SK-N-SH treated with all-trans-retinoic acid at 6 μM for 48 hours (cell line): Measurements from ENCODE around the gene TEKTIP1.
"Not testable (repeated sequence)": the region's sequence is repeated elsewhere in the genome, so short reads cannot be mapped to it uniquely, and the experiment has no call there.

Experiments used
- ATAC-seq: fragments of 200-7000 bp; cut with Tn5 transposase; 3 replicates; pipeline ENCODE4 v1.9.1; 2020; ENCODE audit warnings: mild to moderate bottlenecking, moderate library complexity
- CSDC2 ChIP-seq: fragments of 250-450 bp; sonication (Bioruptor Pico); IDR thresholded peaks from 2 replicates; pipeline ENCODE4 v1.5.0; 2020; ENCODE audit warnings: mild to moderate bottlenecking, moderate library complexity
- GLIS3 ChIP-seq: fragments of 250-450 bp; sonication (Bioruptor Pico); IDR thresholded peaks from 2 replicates; pipeline ENCODE4 v1.5.0; 2020; ENCODE audit warnings: mild to moderate bottlenecking, moderate library complexity
- ISL1 ChIP-seq: fragments of 250-450 bp; sonication (Bioruptor Pico); IDR thresholded peaks from 2 replicates; pipeline ENCODE4 v2.1.2; 2022; ENCODE audit warnings: mild to moderate bottlenecking, moderate library complexity
- OSR1 ChIP-seq: fragments of 250-450 bp; sonication (Bioruptor Pico); IDR thresholded peaks from 2 replicates; pipeline ENCODE4 v1.8.0; 2022; ENCODE audit warnings: moderate library complexity, mild to moderate bottlenecking, inconsistent platforms
- PPARA ChIP-seq: fragments of 250-450 bp; sonication (Bioruptor Pico); IDR thresholded peaks from 2 replicates; pipeline ENCODE4 v1.5.0; 2020; ENCODE audit warnings: mild to moderate bottlenecking, borderline replicate concordance
- SNAI2 ChIP-seq: fragments of 250-450 bp; sonication (Bioruptor Pico); IDR thresholded peaks from 2 replicates; pipeline ENCODE4 v1.5.0; 2020; ENCODE audit warnings: mild to moderate bottlenecking, moderate library complexity
- TCF4 ChIP-seq: fragments of 250-450 bp; sonication (Bioruptor Pico); IDR thresholded peaks from 2 replicates; pipeline ENCODE4 v1.8.0; 2021; ENCODE audit warnings: mild to moderate bottlenecking, moderate library complexity, borderline replicate concordance
- TOX ChIP-seq: fragments of 250-450 bp; sonication (Bioruptor Pico); IDR thresholded peaks from 2 replicates; pipeline ENCODE4 v1.8.0; 2021; ENCODE audit warnings: mild to moderate bottlenecking, moderate library complexity, borderline replicate concordance
- ZC3H10 ChIP-seq: fragments of 250-450 bp; sonication (Bioruptor Pico); IDR thresholded peaks from 2 replicates; pipeline ENCODE4 v1.5.1; 2021; ENCODE audit warnings: mild to moderate bottlenecking, moderate library complexity
- ZFP30 ChIP-seq: fragments of 450-650 bp; formaldehyde crosslinking; IDR thresholded peaks from 2 replicates; pipeline ENCODE4 v1.5.0; 2022; ENCODE audit warnings: mild to moderate bottlenecking, moderate library complexity
- ZNF565 ChIP-seq: fragments of 450-650 bp; formaldehyde crosslinking; conservative IDR thresholded peaks from 2 replicates; pipeline ENCODE4 v1.5.0; 2020; ENCODE audit warnings: low read depth, mild to moderate bottlenecking, moderate library complexity
- ZNF70 ChIP-seq: fragments of 450-650 bp; formaldehyde crosslinking; IDR thresholded peaks from 2 replicates; pipeline ENCODE4 v1.5.0; 2020; ENCODE audit warnings: mild to moderate bottlenecking, moderate library complexity
- ZNF8 ChIP-seq: fragments of 450-650 bp; formaldehyde crosslinking; IDR thresholded peaks from 2 replicates; pipeline ENCODE4 v1.5.0; 2020; ENCODE audit warnings: mild to moderate bottlenecking, moderate library complexity
- TF ChIP-seq, protein P1 (sequence below): fragments of 250-450 bp; sonication (Bioruptor Pico); IDR thresholded peaks from 2 replicates; pipeline ENCODE4 v1.8.0; 2020; ENCODE audit warnings: mild to moderate bottlenecking, moderate library complexity, borderline replicate concordance
- TF ChIP-seq, protein P2 (sequence below): fragments of 250-450 bp; sonication (Bioruptor Pico); IDR thresholded peaks from 2 replicates; pipeline ENCODE4 v1.8.0; 2021; ENCODE audit warnings: low read depth, mild to moderate bottlenecking, moderate library complexity, borderline replicate concordance

Gene TEKTIP1

DNA sequence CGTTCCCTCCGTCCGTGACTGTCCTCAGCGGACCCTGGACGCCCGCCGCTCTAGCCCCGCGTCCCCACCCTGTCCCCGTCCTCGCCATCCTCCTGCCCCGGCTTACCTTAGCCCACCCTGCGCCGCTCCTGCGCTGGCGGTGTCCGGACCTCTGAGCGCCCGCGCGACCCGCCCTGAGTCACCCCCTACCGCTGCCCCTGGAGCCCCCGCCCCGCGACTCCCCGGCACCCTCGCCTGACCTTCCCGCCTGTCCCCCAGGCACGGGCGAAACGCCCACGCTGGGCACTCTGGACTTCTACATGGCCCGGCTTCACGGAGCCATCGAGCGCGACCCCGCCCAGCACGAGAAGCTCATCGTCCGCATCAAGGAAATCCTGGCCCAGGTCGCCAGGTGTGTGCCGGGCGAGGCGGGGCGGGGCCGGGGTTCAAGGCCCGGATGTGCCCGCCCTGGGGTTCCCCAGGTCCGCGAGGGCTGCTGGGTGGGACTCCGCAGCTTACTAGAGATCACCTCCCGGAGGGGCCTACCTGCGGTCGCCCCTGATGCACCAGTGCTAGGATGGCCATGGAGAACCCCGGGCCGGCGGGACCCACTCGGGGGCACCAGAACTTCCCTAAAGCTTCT is 38.9 kb downstream of the TEKTIP1 start:
- ATAC-seq: no peak

DNA sequence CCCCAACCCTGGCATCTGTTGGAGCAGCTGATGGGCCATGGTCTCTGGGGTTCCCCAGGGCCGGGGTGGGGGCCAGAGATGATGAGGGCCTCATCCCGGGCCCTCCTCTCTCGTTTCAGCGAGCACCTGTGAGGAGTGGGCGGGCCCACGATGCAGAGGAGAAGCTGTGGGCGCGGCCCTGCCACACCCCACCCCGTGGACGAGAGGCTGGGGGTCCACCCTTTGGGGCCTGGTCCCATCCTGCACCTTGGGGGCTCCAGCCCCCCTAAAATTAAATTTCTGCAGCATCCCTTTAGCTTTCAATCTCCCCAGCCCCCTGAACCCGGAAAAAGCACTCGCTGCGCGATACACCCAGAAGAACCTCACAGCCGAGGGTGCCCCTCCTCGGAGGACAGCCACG is 39.4 kb downstream of the TEKTIP1 start:
- TF ChIP-seq ZNF8 (CRISPR knock-in tag) (no peak), ZNF70 (CRISPR knock-in tag) (no peak), ISL1 (CRISPR knock-in tag) (no peak), TOX (CRISPR knock-in tag) (no peak), OSR1 (CRISPR knock-in tag) (no peak)
- no peak for ATAC-seq

More for the DNA sequence above, 38.9 kb downstream of the TEKTIP1 start:
- TF ChIP-seq CSDC2 (no peak), ZC3H10 (CRISPR knock-in tag) (no peak), ZNF70 (CRISPR knock-in tag) (no peak), TOX (CRISPR knock-in tag) (no peak)
- TF ChIP-seq, protein P1, sequence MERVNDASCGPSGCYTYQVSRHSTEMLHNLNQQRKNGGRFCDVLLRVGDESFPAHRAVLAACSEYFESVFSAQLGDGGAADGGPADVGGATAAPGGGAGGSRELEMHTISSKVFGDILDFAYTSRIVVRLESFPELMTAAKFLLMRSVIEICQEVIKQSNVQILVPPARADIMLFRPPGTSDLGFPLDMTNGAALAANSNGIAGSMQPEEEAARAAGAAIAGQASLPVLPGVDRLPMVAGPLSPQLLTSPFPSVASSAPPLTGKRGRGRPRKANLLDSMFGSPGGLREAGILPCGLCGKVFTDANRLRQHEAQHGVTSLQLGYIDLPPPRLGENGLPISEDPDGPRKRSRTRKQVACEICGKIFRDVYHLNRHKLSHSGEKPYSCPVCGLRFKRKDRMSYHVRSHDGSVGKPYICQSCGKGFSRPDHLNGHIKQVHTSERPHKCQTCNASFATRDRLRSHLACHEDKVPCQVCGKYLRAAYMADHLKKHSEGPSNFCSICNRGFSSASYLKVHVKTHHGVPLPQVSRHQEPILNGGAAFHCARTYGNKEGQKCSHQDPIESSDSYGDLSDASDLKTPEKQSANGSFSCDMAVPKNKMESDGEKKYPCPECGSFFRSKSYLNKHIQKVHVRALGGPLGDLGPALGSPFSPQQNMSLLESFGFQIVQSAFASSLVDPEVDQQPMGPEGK (CRISPR knock-in tag): no peak

DNA sequence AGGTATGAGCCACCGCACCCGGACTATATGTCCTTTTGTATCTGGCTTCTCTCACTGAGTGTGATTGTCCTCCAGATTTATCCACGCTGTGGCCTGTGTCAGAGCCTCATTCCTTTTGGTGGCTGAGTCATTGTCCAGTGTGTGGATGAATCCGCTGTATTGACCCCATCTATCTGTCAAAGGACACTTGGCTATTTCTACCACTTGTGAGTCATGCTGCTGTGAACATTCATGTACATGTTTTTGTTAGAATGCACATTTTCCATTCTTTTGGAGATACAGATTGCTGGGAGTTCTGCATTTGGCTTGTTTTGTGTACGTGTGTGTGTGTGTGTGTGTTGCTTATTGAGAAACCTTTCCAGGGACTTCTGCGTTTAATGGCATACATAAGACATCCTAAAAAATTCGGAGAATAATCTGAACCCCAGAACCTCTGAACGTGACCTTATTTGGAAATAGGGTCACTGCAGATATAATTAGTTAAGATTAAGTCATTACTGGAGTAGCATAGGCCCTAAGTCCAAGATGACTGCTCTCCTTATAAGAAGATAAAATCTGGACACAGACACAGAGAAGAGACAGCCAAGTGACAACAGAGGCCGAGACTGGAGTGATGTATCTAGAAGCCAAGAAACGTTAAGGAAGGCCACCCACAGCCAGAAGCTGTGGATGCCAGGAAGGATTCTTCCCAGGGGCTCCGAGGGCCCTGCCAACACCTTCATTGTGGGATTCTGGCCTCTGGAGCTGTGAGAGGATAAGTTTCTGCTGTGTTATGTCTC is 41.4 kb downstream of the TEKTIP1 start:
- ATAC-seq: peak; percentile 85

DNA sequence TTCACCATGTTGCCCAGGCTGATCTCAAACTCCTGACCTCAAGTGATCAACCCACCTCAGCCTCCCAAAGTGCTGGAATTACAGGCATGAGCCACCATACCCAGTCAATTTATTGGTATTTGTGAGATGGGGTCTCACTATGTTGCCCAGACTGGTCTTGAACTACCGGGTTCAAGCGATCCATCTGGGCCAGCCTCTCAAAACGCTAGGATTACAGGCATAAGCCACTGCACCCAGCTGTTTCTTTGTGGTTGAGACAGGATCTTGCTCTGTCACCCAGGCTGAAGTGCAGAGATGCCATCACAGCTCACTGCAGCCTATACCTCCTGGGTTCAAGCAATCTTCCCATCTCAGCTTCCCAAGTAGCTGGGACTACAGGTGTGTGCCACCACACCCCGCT is 42.8 kb downstream of the TEKTIP1 start:
- ATAC-seq: not testable (repeated sequence)

More for the DNA sequence above, 41.4 kb downstream of the TEKTIP1 start:
- TF ChIP-seq, protein P2, sequence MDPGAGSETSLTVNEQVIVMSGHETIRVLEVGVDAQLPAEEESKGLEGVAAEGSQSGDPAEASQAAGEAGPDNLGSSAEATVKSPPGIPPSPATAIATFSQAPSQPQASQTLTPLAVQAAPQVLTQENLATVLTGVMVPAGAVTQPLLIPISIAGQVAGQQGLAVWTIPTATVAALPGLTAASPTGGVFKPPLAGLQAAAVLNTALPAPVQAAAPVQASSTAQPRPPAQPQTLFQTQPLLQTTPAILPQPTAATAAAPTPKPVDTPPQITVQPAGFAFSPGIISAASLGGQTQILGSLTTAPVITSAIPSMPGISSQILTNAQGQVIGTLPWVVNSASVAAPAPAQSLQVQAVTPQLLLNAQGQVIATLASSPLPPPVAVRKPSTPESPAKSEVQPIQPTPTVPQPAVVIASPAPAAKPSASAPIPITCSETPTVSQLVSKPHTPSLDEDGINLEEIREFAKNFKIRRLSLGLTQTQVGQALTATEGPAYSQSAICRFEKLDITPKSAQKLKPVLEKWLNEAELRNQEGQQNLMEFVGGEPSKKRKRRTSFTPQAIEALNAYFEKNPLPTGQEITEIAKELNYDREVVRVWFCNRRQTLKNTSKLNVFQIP (CRISPR knock-in tag): no peak
- TF ChIP-seq ISL1 (CRISPR knock-in tag): no peak
- TF ChIP-seq ZFP30 (CRISPR knock-in tag): no peak

DNA sequence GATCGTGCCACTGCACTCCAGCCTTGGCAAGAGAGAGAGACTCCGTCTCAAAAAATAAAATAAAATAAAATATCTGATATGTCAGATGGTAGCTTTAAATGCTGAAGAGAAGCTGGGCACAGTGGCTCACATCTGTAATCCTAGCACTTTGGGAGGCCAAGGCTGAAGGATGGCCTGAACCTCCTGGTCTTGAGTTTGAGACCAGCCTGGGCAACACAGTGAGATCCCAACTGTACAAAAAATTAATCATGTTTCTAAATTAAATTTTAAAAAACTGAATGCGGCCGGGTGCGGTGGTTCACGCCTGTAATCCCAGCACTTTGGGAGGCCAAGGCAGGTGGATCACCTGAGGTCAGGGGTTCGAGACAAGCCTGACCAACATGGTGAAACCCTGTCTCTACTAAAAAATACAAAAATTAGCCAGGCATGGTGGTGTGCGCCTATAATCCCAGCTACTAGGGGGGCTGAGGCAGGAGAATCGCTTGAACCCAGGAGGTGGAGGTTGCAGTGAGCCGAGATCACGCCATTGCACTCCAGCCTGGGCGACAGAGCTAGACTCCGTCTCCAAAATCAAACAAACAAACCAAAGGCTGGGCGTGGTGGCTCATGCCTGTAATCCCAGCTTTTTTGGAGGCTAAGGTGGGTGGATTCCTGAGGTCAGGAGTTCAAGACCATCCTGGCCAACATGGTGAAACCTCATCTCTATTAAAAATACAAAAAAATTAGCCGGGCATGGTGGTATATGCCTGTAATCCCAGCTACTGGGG is 45.2 kb downstream of the TEKTIP1 start:
- not testable (repeated sequence) for ATAC-seq

DNA sequence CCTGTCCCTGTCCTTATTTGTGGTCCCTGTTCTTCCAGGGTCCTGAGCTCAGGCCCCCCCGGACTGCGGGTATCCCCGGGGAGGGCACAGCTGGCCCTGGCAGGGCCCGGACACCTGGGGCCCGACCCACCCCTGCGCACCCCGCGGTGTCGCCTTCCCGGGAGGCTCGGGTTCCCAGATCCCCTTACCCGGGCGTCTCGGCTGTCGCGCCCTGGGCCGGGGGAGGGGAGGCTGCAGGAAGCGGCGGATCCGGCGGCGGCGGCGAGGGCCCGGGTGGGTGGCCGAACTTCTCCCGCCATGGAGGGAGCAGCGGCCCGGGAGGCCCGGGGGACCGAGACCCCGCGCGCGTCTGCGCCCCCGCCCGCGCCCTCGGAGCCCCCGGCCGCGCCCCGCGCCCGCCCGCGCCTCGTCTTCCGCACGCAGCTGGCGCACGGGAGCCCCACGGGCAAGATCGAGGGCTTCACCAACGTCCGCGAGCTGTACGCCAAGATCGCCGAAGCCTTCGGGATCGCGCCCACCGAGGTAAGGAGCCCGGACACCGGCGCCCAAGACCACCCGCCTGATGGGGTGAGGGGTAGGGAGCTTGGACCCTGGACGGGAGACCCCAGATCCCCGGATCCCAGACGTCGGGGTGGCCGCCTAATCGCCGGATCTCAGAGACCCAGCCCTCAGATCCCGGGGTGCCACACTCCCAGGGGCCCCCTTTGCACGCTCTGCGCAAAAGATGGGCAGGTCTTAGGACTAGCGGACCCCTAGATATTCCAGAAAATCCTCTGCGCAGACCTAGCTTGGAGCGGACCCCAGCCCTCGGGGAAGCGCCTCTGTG is 46.5 kb downstream of the TEKTIP1 start, which contains the start of gene GIPC3:
Gene GIPC3 (plus strand): TSS at position 178 of the 826 bp plus-strand sequence. CDS start 120 bp downstream, at position 298.
- no peak for ATAC-seq
- TF ChIP-seq ISL1 (CRISPR knock-in tag): no peak
- no peak for TF ChIP-seq TCF4
- no peak for TF ChIP-seq ZNF70 (CRISPR knock-in tag)
- no peak for TF ChIP-seq ZNF565

DNA sequence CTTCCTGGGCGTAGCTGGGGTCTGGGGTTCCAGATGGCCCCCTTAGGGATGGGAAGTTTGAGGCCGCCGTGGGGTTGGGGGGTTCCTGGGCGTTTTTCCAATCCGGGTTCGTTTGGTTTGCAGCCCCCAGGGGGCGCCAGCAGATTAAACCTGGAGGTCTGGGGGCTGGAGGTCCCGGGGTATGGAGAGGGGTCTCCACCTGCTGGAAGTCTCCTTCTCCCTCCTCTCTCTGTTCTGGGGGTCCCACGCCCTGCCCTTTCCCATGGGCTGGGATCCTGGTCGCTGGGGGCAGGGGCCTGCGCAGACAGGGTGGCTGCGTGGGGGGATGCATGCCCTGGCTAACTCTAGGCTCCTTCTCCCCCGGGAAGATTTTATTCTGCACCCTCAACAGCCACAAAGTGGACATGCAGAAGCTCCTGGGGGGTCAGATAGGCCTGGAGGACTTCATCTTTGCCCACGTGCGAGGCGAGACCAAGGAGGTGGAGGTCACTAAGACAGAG is 47.2 kb downstream of the TEKTIP1 start:
- TF ChIP-seq ISL1 (CRISPR knock-in tag) (no peak), ZFP30 (CRISPR knock-in tag) (no peak), GLIS3 (CRISPR knock-in tag) (no peak), PPARA (no peak), ZC3H10 (CRISPR knock-in tag) (no peak), SNAI2 (CRISPR knock-in tag) (no peak), TCF4 (no peak)

More for the DNA sequence above, 47.2 kb downstream of the TEKTIP1 start:
- ATAC-seq: peak; percentile 49
